Measurements from ENCODE around the gene KRT15. TPM values are rescaled to one million over a fixed set of nuclear protein-coding genes. Genes with fewer than 3 reads are reported as not detected.

The KRT15 gene
- total and polyA plus RNA-seq, 2 donors, result 191 to 831 TPM

DNA sequence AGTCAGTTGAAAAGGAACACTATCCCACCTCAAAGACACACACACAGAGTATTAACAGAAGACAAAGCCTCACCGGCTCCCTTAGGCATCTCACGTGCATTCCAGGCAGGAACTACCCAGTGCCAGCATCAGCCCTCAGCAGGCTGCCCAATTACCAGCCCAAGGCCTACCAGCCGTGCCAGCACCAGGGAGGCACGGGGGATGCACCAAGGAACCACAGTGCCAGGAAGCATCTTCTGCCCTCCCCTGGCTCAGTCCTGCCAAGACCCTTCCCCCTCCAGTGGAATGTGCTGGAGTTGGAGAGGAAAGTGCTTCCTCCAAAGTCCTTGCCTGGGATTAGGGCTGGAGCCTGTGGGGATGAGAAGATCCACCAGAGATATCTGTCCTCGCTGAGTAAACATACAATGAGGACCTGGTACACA is 20.4 kb upstream of the KRT15 start:
- H3K4me1 ChIP-seq (ENCODE audit: control insufficient read depth in 2 of 2, insufficient read depth in 2 of 2, low read length in 2 of 2), result no peaks in the 10 kb centered on the region
- DNase-seq (ENCODE audit: low read depth in 6 of 9, low spot score in 9 of 9), result no peak
- no peak overlapping the region for H3K27ac ChIP-seq (ENCODE audit: low read depth in 1 of 2, low read length in 1 of 2)
- 91% methylated on average over 5 of the region's 5 CpGs for WGBS
- no peaks in the 10 kb centered on the region for H3K36me3 ChIP-seq (ENCODE audit: control insufficient read depth in 2 of 2, insufficient read depth in 2 of 2, low read length in 1 of 2)
- H3K9me3 ChIP-seq (ENCODE audit: control insufficient read depth in 2 of 2, insufficient read depth in 1 of 2, low read length in 1 of 2), result no peaks in the 10 kb centered on the region
- H3K27me3 ChIP-seq (ENCODE audit: control insufficient read depth in 2 of 2, insufficient read depth in 1 of 2, low read length in 1 of 2), result peaks cover 0 to 9% of the 10 kb centered on the region in 2 donors
- no peak overlapping the region for H3K4me3 ChIP-seq (ENCODE audit: low read length in 2 of 2)

- DNase-seq (ENCODE audit: low read depth in 6 of 9, low spot score in 9 of 9), result no peak
- peaks cover 0 to 9% of the 10 kb centered on the region in 2 donors for H3K27me3 ChIP-seq (ENCODE audit: control insufficient read depth in 2 of 2, insufficient read depth in 1 of 2, low read length in 1 of 2)
- no peak overlapping the region for H3K27ac ChIP-seq (ENCODE audit: low read depth in 1 of 2, low read length in 1 of 2)
- H3K9me3 ChIP-seq (ENCODE audit: control insufficient read depth in 2 of 2, insufficient read depth in 1 of 2, low read length in 1 of 2), result no peaks in the 10 kb centered on the region
- H3K36me3 ChIP-seq (ENCODE audit: control insufficient read depth in 2 of 2, insufficient read depth in 2 of 2, low read length in 1 of 2), result no peaks in the 10 kb centered on the region
- H3K4me3 ChIP-seq (ENCODE audit: low read length in 2 of 2), result no peak overlapping the region
- no peaks in the 10 kb centered on the region for H3K4me1 ChIP-seq (ENCODE audit: control insufficient read depth in 2 of 2, insufficient read depth in 2 of 2, low read length in 2 of 2)
- WGBS, result 93% methylated on average over 5 of the region's 5 CpGs
Measured at GRCh38 chr17:41538565-41538991, 19.9 kb upstream of the KRT15 start.

DNA sequence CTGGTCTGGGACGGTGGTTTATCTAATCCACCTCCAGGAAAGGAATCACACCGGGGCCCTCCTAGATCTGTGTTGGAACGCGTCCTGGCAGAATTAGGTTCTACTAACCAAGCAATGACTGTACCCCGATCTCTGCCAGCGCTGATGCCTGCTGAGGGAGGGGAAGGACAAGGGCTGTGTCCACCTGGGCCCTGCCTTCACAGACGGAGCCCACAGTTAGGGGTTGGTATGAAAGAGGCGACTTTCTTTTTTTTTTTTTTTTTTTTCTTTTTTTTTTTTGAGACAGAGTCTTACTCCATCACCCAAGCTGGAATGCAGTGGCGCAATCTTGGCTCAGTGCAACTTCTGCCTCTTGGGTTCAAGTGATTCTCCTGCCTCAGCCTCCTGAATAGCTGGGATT is 19.3 kb upstream of the KRT15 start:
- no peak for DNase-seq (ENCODE audit: low read depth in 6 of 9, low spot score in 9 of 9)
- H3K27ac ChIP-seq (ENCODE audit: low read depth in 1 of 2, low read length in 1 of 2), result no peak overlapping the region
- WGBS, result 87% methylated on average over 9 of the region's 9 CpGs
- H3K4me3 ChIP-seq (ENCODE audit: low read length in 2 of 2), result no peak overlapping the region
- H3K36me3 ChIP-seq (ENCODE audit: control insufficient read depth in 2 of 2, insufficient read depth in 2 of 2, low read length in 1 of 2), result no peaks in the 10 kb centered on the region
- no peaks in the 10 kb centered on the region for H3K4me1 ChIP-seq (ENCODE audit: control insufficient read depth in 2 of 2, insufficient read depth in 2 of 2, low read length in 2 of 2)
- H3K27me3 ChIP-seq (ENCODE audit: control insufficient read depth in 2 of 2, insufficient read depth in 1 of 2, low read length in 1 of 2), result peaks cover 0 to 9% of the 10 kb centered on the region in 2 donors
- H3K9me3 ChIP-seq (ENCODE audit: control insufficient read depth in 2 of 2, insufficient read depth in 1 of 2, low read length in 1 of 2), result no peaks in the 10 kb centered on the region

- H3K4me1 ChIP-seq (ENCODE audit: control insufficient read depth in 2 of 2, insufficient read depth in 2 of 2, low read length in 2 of 2), result no peaks in the 10 kb centered on the region
- peaks cover 0 to 10% of the 10 kb centered on the region in 2 donors for H3K27me3 ChIP-seq (ENCODE audit: control insufficient read depth in 2 of 2, insufficient read depth in 1 of 2, low read length in 1 of 2)
- no peaks in the 10 kb centered on the region for H3K36me3 ChIP-seq (ENCODE audit: control insufficient read depth in 2 of 2, insufficient read depth in 2 of 2, low read length in 1 of 2)
- WGBS, result 95% methylated on average over 7 of the region's 7 CpGs
- no peak overlapping the region for H3K27ac ChIP-seq (ENCODE audit: low read depth in 1 of 2, low read length in 1 of 2)
- no peaks in the 10 kb centered on the region for H3K9me3 ChIP-seq (ENCODE audit: control insufficient read depth in 2 of 2, insufficient read depth in 1 of 2, low read length in 1 of 2)
- no peak for DNase-seq (ENCODE audit: low read depth in 6 of 9, low spot score in 9 of 9)
- H3K4me3 ChIP-seq (ENCODE audit: low read length in 2 of 2), result no peak overlapping the region
Measured at GRCh38 chr17:41537614-41537954, 18.9 kb upstream of the KRT15 start.

DNA sequence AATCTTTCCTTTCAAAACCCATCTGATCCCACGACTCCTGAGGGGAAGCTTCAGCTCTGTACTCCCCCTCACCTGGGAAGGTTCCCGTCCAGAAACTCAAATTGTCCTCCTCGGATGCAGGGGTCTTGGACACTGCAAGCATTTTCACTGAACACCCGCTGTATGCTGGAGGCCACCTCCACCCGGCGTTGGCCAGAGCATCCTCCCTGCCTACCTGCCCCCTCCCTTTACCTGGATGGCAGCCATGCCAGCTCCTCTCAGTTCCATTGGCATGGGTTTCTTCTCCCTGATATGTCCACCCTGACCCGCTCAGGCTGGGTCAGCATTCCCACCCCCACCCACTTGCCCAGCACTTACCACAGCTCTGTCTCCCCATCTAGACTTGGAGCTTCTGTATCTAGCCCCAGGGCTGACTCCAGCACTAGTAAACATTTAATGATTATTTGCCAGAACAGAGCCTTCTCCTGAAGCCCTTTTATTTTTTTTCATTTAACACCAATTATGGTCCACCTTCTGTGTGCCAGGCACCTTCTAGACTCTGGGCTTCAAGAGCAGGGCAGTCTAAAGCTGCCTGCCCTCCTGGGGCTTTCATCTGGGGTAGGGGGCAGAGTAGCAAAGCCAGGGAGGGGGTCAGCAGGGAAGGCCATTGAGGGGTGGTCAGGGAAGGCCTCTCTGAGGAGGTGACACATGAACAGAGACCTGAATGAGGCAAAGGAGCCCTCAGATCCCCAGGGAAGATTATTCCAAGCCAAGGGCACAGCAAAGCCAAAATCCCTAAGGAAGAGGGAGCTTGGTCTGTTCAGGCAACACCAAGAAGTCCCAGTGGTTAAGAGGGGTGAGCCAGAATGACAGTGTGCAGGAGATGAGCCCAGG is 18.3 kb upstream of the KRT15 start:
- no peaks in the 10 kb centered on the region for H3K9me3 ChIP-seq (ENCODE audit: control insufficient read depth in 2 of 2, insufficient read depth in 1 of 2, low read length in 1 of 2)
- H3K36me3 ChIP-seq (ENCODE audit: control insufficient read depth in 2 of 2, insufficient read depth in 2 of 2, low read length in 1 of 2), result no peaks in the 10 kb centered on the region
- H3K4me3 ChIP-seq (ENCODE audit: low read length in 2 of 2), result no peak overlapping the region
- peaks cover 0 to 12% of the 10 kb centered on the region in 2 donors for H3K27me3 ChIP-seq (ENCODE audit: control insufficient read depth in 2 of 2, insufficient read depth in 1 of 2, low read length in 1 of 2)
- no peak overlapping the region for H3K27ac ChIP-seq (ENCODE audit: low read depth in 1 of 2, low read length in 1 of 2)
- DNase-seq (ENCODE audit: low read depth in 6 of 9, low spot score in 9 of 9), result no peak
- WGBS, result 89% methylated on average over 7 of the region's 7 CpGs
- no peaks in the 10 kb centered on the region for H3K4me1 ChIP-seq (ENCODE audit: control insufficient read depth in 2 of 2, insufficient read depth in 2 of 2, low read length in 2 of 2)

DNA sequence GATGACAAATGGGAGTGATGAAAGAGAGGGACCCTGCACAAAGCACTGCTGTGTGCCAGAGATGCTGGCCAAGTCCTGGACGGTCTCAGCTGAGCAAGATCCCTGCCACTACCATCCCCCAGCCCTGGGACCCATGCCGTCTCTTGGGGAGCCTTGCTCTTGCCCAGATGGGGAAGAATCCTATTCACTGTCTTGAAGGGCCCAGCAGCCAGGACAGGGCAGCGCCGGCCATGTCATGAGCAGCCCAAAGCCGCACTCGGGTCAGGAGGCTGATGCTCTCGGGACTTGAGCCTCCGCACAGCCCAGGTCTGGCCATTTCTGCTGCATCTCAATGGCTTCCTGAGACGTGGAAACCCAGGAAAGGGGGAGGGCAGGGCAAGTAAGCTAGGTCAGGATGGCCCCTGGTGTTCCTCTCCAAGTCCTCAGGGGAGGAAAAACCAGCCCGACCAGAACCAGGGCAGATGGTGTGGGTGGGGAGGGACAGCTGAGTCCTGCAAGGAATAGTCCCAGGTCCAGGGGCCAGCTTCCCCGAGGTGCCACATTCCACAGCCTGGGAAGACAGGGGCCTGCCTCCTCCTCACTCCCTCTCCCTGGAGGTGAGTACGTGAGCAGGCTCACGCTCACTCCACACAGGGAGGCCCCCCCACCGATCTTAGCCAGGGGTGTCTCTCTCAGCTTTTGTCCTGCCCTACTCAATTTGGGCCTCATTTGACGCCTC is 17.2 kb upstream of the KRT15 start:
- Histone ChIP-seq H3K27me3 (ENCODE audit: control insufficient read depth in 2 of 2, insufficient read depth in 1 of 2, low read length in 1 of 2) (peaks cover 4 to 20% of the 10 kb centered on the region in 2 donors), H3K9me3 (ENCODE audit: control insufficient read depth in 2 of 2, insufficient read depth in 1 of 2, low read length in 1 of 2) (no peaks in the 10 kb centered on the region), H3K27ac (ENCODE audit: low read depth in 1 of 2, low read length in 1 of 2) (no peak overlapping the region), H3K4me3 (ENCODE audit: low read length in 2 of 2) (no peak overlapping the region), H3K36me3 (ENCODE audit: control insufficient read depth in 2 of 2, insufficient read depth in 2 of 2, low read length in 1 of 2) (no peaks in the 10 kb centered on the region), H3K4me1 (ENCODE audit: control insufficient read depth in 2 of 2, insufficient read depth in 2 of 2, low read length in 2 of 2) (no peaks in the 10 kb centered on the region)
- no peak for DNase-seq (ENCODE audit: low read depth in 6 of 9, low spot score in 9 of 9)
- 73% methylated on average over 15 of the region's 15 CpGs for WGBS

GRCh38 chr17:41534899-41535546 is 16.3 kb upstream of the KRT15 start:
- H3K9me3 ChIP-seq (ENCODE audit: control insufficient read depth in 2 of 2, insufficient read depth in 1 of 2, low read length in 1 of 2), result no peaks in the 10 kb centered on the region
- H3K27ac ChIP-seq (ENCODE audit: low read depth in 1 of 2, low read length in 1 of 2), result no peak overlapping the region
- no peak overlapping the region for H3K4me3 ChIP-seq (ENCODE audit: low read length in 2 of 2)
- H3K27me3 ChIP-seq (ENCODE audit: control insufficient read depth in 2 of 2, insufficient read depth in 1 of 2, low read length in 1 of 2), result peaks cover 8 to 29% of the 10 kb centered on the region in 2 donors
- no peaks in the 10 kb centered on the region for H3K4me1 ChIP-seq (ENCODE audit: control insufficient read depth in 2 of 2, insufficient read depth in 2 of 2, low read length in 2 of 2)
- H3K36me3 ChIP-seq (ENCODE audit: control insufficient read depth in 2 of 2, insufficient read depth in 2 of 2, low read length in 1 of 2), result no peaks in the 10 kb centered on the region
- no peak for DNase-seq (ENCODE audit: low read depth in 6 of 9, low spot score in 9 of 9)
- 79% methylated on average over 7 of the region's 7 CpGs for WGBS

- Histone ChIP-seq H3K27me3 (ENCODE audit: control insufficient read depth in 2 of 2, insufficient read depth in 1 of 2, low read length in 1 of 2) (peaks cover 17 to 43% of the 10 kb centered on the region in 2 donors), H3K27ac (ENCODE audit: low read depth in 1 of 2, low read length in 1 of 2) (no peak overlapping the region), H3K4me3 (ENCODE audit: low read length in 2 of 2) (no peak overlapping the region), H3K36me3 (ENCODE audit: control insufficient read depth in 2 of 2, insufficient read depth in 2 of 2, low read length in 1 of 2) (no peaks in the 10 kb centered on the region), H3K9me3 (ENCODE audit: control insufficient read depth in 2 of 2, insufficient read depth in 1 of 2, low read length in 1 of 2) (no peaks in the 10 kb centered on the region), H3K4me1 (ENCODE audit: control insufficient read depth in 2 of 2, insufficient read depth in 2 of 2, low read length in 2 of 2) (no peaks in the 10 kb centered on the region)
- DNase-seq (ENCODE audit: low read depth in 6 of 9, low spot score in 9 of 9), result no peak
- WGBS, result 91% methylated on average over 7 of the region's 7 CpGs
Measured at GRCh38 chr17:41533613-41534012, 14.9 kb upstream of the KRT15 start.

Measured in thymus (tissue), 11 donors.